ENCODE measurements around the gene FADD.

DNA sequence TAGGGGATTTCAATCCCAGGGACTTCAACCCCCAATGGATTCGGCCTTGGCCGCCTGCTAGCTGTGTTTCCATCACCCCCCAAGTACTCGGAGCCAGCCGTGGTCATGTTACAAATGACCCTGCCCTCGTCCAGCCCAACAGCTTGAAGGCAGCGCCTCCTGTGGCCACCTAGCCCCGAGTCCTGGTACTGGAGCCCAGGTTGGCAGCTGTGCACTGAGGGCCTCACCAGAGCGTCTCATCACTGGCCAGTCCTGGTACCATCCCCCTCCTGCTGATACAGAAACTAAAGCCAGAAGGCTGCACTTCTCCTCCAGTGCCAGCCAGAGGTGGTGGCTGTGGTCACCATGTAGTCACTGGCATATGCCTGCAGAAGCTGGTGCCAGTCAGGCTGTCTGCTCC is 44.9 kb upstream of the FADD start:
- TF ChIP-seq, protein P1, sequence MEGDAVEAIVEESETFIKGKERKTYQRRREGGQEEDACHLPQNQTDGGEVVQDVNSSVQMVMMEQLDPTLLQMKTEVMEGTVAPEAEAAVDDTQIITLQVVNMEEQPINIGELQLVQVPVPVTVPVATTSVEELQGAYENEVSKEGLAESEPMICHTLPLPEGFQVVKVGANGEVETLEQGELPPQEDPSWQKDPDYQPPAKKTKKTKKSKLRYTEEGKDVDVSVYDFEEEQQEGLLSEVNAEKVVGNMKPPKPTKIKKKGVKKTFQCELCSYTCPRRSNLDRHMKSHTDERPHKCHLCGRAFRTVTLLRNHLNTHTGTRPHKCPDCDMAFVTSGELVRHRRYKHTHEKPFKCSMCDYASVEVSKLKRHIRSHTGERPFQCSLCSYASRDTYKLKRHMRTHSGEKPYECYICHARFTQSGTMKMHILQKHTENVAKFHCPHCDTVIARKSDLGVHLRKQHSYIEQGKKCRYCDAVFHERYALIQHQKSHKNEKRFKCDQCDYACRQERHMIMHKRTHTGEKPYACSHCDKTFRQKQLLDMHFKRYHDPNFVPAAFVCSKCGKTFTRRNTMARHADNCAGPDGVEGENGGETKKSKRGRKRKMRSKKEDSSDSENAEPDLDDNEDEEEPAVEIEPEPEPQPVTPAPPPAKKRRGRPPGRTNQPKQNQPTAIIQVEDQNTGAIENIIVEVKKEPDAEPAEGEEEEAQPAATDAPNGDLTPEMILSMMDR (optimal IDR thresholded peaks at IDR 0.05 in 1 of 3, IDR thresholded peaks at IDR 0.05 in 1 of 3, conservative IDR thresholded peaks at IDR 0.05 in 1 of 3; ENCODE audit: extremely low read depth in 1 of 3, insufficient read depth in 2 of 3, low read length in 3 of 3): peak; percentile 25 to 38 (median 31)
- no peak for TF ChIP-seq EZH2 (IDR thresholded peaks at IDR 0.05; ENCODE audit: low read length)

All from keratinocyte (primary cell).